Natural killer cell (primary cell): ENCODE results near the gene LRRC4B. TPM values are rescaled to one million over a fixed set of nuclear protein-coding genes. Genes with fewer than 3 reads are reported as not detected.

Source experiments
- ATAC-seq, 3 donors: fragments of 150-1000 bp in 2 of 3; fragments of 200-7000 bp in 1 of 3; cut with Tn5 transposase; 1 replicate in 1 of 3; 2 replicates in 2 of 3; pipeline ENCODE4 v1.10.0; 2021; ENCODE audit warnings: mild to moderate bottlenecking in 2 of 3, moderate library complexity in 2 of 3
- DNase-seq, 2 donors: peaks; one replicate each; pipeline versions ENCODE4 v3.0.0 to v3.0.0-alpha.2; 2013 to 2021; ENCODE audit warnings: mixed read lengths in 1 of 2
- H3K27ac ChIP-seq: one replicate; pipeline ENCODE4 v1.5.1; 2013; ENCODE audit warnings: mild to moderate bottlenecking, low read length
- H3K27me3 ChIP-seq: one replicate; pipeline ENCODE4 v1.6.1; 2013; ENCODE audit warnings: low read length; ENCODE audit not compliant: control insufficient read depth, insufficient read depth
- H3K36me3 ChIP-seq: one replicate; pipeline ENCODE4 v1.6.1; 2013; ENCODE audit warnings: low read length; ENCODE audit not compliant: control insufficient read depth, insufficient read depth
- H3K4me1 ChIP-seq: one replicate; pipeline ENCODE4 v1.6.1; 2013; ENCODE audit warnings: low read length; ENCODE audit not compliant: control insufficient read depth, insufficient read depth
- H3K4me3 ChIP-seq: one replicate; pipeline ENCODE4 v1.5.1; 2013; ENCODE audit warnings: low read length
- H3K9me3 ChIP-seq: one replicate; pipeline ENCODE4 v1.6.1; 2013; ENCODE audit warnings: low read length; ENCODE audit not compliant: control insufficient read depth, insufficient read depth
- H3K27ac Mint-ChIP-seq, 2 donors: one replicate each; pipeline ENCODE4 v1.8.0; 2022; ENCODE audit warnings: mild to moderate bottlenecking in 2 of 2, mixed read lengths in 2 of 2, moderate library complexity in 1 of 2
- H3K27me3 Mint-ChIP-seq, 2 donors: one replicate each; pipeline ENCODE4 v1.8.0; 2022; ENCODE audit warnings: low read depth in 2 of 2, mixed read lengths in 2 of 2
- H3K36me3 Mint-ChIP-seq: one replicate; pipeline ENCODE4 v1.8.0; 2022; ENCODE audit warnings: mixed read lengths
- H3K4me1 Mint-ChIP-seq, 2 donors: one replicate each; pipeline ENCODE4 v1.8.0; 2022; ENCODE audit warnings: mixed read lengths in 2 of 2
- H3K4me3 Mint-ChIP-seq: one replicate; pipeline ENCODE4 v1.8.0; 2022; ENCODE audit warnings: mild to moderate bottlenecking, moderate library complexity, mixed read lengths
- H3K9me3 Mint-ChIP-seq, 2 donors: one replicate each; pipeline ENCODE4 v1.8.0; 2022; ENCODE audit warnings: mixed read lengths in 2 of 2
- WGBS: methylation state at CpG from one replicate; pipeline ENCODE4 v1.1.7; 2013; ENCODE audit warnings: missing lambda C conversion rate; ENCODE audit not compliant: insufficient coverage; 5-methylcytosine and 5-hydroxymethylcytosine counted together
- intact Hi-C: fragments of 100-400 bp; cut with micrococcal nuclease; formaldehyde crosslinking; loops from one replicate; pipeline ENCODE4 v1.14.2; 2022
- total RNA-seq, 4 donors: library from RNA; stranded (reverse); fragments of 120-200 nt in 1 of 4; gene quantifications; one replicate each; pipeline versions ENCODE4 v1.2.3 to v1.2.4, GENCODE V29; 2013 to 2022
- TF ChIP-seq, protein P1 (sequence below): fragments of 200-600 bp; IDR thresholded peaks from one replicate; pipeline ENCODE4 v1.8.0; 2022; ENCODE audit warnings: antibody characterized with exemption

LRRC4B gene
- total RNA-seq, 3 donors from 2014 or later (not counting 1 experiment from before 2014, with no cell fraction given) = not detected

DNA sequence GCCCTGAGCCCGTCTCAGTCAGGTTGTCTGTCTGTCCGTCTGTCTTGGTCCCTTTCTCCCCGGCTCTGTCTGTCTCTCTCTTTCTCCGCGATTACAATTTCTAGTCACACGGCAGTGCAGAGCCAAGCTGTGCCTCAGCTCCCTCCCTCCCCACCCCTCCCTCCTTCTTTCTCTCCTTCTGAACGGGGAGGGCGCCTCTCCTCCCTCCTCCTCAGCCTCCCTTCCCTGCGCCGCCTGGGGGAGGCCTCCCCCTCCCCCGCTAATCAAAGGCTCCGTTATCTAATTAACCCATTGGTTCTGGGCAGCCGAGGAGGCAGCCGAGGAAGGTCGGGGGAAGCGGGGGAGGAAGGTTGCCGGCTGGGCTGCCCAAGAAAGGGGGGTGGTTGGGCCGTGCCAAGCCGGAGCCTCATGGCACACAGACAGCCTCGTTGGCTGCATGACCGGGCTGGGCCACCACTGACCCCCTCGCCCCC is 16.5 kb downstream of the LRRC4B start:
- H3K9me3 Mint-ChIP-seq = no peaks in the 10 kb centered on the region
- TF ChIP-seq, protein P1, sequence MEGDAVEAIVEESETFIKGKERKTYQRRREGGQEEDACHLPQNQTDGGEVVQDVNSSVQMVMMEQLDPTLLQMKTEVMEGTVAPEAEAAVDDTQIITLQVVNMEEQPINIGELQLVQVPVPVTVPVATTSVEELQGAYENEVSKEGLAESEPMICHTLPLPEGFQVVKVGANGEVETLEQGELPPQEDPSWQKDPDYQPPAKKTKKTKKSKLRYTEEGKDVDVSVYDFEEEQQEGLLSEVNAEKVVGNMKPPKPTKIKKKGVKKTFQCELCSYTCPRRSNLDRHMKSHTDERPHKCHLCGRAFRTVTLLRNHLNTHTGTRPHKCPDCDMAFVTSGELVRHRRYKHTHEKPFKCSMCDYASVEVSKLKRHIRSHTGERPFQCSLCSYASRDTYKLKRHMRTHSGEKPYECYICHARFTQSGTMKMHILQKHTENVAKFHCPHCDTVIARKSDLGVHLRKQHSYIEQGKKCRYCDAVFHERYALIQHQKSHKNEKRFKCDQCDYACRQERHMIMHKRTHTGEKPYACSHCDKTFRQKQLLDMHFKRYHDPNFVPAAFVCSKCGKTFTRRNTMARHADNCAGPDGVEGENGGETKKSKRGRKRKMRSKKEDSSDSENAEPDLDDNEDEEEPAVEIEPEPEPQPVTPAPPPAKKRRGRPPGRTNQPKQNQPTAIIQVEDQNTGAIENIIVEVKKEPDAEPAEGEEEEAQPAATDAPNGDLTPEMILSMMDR = no peak
- H3K4me3 Mint-ChIP-seq = no peak overlapping the region
- Histone ChIP-seq H3K4me3 (no peak overlapping the region), H3K27ac (no peak overlapping the region), H3K9me3 (no peaks in the 10 kb centered on the region), H3K4me1 (peaks cover 9% of the 10 kb centered on the region), H3K27me3 (peaks cover 6% of the 10 kb centered on the region), H3K36me3 (no peaks in the 10 kb centered on the region)
- peaks cover 44 to 60% of the 10 kb centered on the region in 2 donors for H3K27me3 Mint-ChIP-seq
- H3K27ac Mint-ChIP-seq = peak overlapping the region in 1 of 2 donors; percentile 37
- peaks cover 5 to 20% of the 10 kb centered on the region in 2 donors for H3K4me1 Mint-ChIP-seq
- WGBS = 5% methylated on average over 19 of the region's 22 CpGs
- no peaks in the 10 kb centered on the region for H3K36me3 Mint-ChIP-seq
- intact Hi-C loops = no loop called here
- ATAC-seq (no peak), DNase-seq (no peak)

DNA sequence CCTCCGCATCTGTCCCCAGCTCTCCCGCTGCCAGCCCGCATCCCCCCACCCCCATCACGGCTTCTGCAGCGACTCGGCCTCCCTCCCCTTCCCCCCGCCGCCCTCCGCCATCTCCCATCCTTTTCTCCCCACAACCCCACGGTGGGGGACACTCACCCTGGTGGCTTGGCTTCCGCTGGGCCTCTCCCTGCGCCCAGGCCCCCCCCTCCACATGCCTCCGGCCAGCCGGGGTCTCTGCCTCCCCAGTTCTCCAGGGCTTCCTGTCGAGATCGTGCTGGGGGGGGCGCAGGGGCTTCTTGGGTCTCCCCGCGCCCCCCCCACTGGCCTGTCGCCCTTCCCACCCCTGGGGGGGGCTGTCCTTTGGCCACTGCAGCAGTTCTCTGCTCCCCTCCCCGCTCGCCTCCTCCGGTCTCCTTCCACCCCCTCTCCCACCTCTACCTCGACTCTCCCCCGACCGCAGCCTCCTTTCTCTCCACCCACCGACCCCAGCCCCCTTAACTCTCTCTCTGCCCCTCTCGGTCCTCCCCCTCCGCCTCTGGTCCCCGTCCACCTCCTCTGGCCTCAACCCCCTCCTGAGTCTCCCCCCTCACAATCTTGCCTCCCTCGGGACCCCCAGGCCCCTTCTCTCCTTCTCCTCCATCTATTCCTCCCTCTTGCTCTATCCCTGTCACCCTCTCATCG is 17.1 kb downstream of the LRRC4B start:
- DNase-seq = no peak
- no peaks in the 10 kb centered on the region for H3K9me3 ChIP-seq
- no peak for ATAC-seq
- Mint-ChIP-seq H3K27me3 (peaks cover 41 to 54% of the 10 kb centered on the region in 2 donors), H3K36me3 (no peaks in the 10 kb centered on the region), H3K27ac (peak overlapping the region in 1 of 2 donors; percentile 37), H3K4me1 (peaks cover 0 to 14% of the 10 kb centered on the region in 2 donors), H3K9me3 (no peaks in the 10 kb centered on the region), H3K4me3 (no peak overlapping the region)
- H3K27me3 ChIP-seq = peaks cover 2% of the 10 kb centered on the region
- no peaks in the 10 kb centered on the region for H3K36me3 ChIP-seq
- peaks cover 3% of the 10 kb centered on the region for H3K4me1 ChIP-seq
- WGBS = 5% methylated on average over 32 of the region's 32 CpGs
- H3K4me3 ChIP-seq = no peak overlapping the region
- H3K27ac ChIP-seq = no peak overlapping the region
- TF ChIP-seq, protein P1 = no peak
- intact Hi-C loops = no loop called here

DNA sequence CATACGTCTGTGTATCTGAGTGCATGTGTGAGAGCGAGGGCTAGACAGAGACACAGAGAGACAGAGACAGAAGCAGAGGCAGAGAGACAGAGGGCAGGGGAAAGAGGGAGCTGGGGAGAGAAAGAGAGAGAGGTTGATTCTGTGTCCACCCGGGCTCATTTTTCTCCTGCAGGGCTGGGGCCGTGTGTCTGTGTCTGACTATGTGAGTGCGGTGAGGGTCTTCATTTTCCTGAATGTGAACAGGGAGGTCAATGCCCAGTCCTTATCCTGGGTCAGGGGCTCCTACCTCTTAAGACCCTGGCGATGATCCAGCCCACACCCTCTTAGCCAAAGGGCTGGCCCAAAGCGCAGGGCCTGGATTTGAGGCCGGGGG is 17.7 kb downstream of the LRRC4B start:
- Histone ChIP-seq H3K36me3 (no peaks in the 10 kb centered on the region), H3K4me3 (no peak overlapping the region), H3K27me3 (no peaks in the 10 kb centered on the region), H3K4me1 (no peaks in the 10 kb centered on the region), H3K9me3 (no peaks in the 10 kb centered on the region), H3K27ac (no peak overlapping the region)
- peaks cover 39 to 51% of the 10 kb centered on the region in 2 donors for H3K27me3 Mint-ChIP-seq
- H3K4me1 Mint-ChIP-seq = peaks cover 0 to 11% of the 10 kb centered on the region in 2 donors
- no peak overlapping the region for H3K4me3 Mint-ChIP-seq
- 53% methylated on average over 8 of the region's 8 CpGs for WGBS
- H3K36me3 Mint-ChIP-seq = no peaks in the 10 kb centered on the region
- DNase-seq = no peak
- TF ChIP-seq, protein P1 = no peak
- no peaks in the 10 kb centered on the region for H3K9me3 Mint-ChIP-seq
- no peak overlapping the region for H3K27ac Mint-ChIP-seq
- ATAC-seq = no peak
- intact Hi-C loops = no loop called here
